ENCODE data around the gene STAT3.
"Not testable (repeated sequence)": the region's sequence is repeated elsewhere in the genome, so short reads cannot be mapped to it uniquely, and the experiment has no call there.

STAT3 gene

GRCh38 chr17:42316755-42317154 lies 71.5 kb downstream of the STAT3 start:
- no peak for DNase-seq (ENCODE audit: low read depth, low spot score)

DNA sequence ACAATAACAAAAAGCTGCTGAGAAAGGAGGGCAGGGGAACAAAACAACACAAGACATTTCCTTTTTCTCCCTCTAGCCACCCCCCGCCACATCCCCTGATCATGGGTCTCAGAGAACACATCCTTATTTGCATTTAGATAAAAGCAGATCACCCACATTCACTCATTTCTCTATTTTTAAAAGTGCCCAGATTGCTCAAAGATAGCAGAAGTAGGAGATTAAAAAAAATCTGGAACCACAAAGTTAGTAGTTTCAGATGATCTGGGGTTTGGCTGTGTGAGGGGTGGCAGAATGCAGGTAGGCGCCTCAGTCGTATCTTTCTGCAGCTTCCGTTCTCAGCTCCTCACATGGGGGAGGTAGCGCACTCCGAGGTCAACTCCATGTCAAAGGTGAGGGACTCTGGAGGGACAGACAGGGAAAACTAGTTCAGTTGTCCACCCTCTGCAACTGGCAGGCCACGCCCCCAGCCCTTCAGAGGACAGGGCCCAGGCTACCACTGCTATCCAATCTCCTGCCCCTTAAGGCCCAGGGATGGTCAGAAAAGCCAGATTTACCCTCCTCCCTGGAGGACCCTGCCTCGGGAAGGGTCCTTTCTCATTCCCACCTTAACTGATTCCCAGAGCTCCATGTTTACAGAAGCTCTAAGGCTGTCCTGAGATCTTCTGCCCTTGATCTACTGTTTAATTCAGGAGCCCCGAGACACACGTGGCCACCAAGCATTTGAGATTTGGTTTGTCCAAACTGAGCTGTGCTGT lies 72.7 kb downstream of the STAT3 start:
- no peak for DNase-seq (ENCODE audit: low read depth, low spot score)

- DNase-seq (ENCODE audit: low read depth, low spot score) = no peak
Measured at GRCh38 chr17:42313773-42314566, 74.3 kb downstream of the STAT3 start.

- DNase-seq (ENCODE audit: low read depth, low spot score) = no peak
Measured at GRCh38 chr17:42313389-42313772, 74.9 kb downstream of the STAT3 start.

- peak; percentile 50 for DNase-seq (ENCODE audit: low read depth, low spot score)
Measured at GRCh38 chr17:42312285-42313130, 75.7 kb downstream of the STAT3 start.

GRCh38 chr17:42312035-42312284 lies 76.3 kb downstream of the STAT3 start:
- no peak for DNase-seq (ENCODE audit: low read depth, low spot score)

GRCh38 chr17:42311240-42312034 lies 76.8 kb downstream of the STAT3 start:
- DNase-seq (ENCODE audit: low read depth, low spot score) = no peak

DNA sequence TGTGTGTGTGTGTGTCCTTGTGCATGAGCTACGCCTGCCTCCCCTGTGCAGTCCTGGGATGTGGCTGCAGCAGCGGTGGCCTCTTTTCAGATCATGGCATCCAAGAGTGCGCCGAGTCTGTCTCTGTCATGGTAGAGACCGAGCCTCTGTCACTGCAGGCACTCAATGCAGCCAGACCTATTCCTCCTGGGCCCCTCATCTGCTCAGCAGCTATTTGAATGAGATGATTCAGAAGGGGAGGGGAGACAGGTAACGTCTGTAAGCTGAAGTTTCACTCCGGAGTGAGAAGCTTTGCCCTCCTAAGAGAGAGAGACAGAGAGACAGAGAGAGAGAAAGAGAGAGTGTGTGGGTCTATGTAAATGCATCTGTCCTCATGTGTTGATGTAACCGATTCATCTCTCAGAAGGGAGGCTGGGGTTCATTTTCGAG lies 77.4 kb downstream of the STAT3 start:
- no peak for DNase-seq (ENCODE audit: low read depth, low spot score)

DNA sequence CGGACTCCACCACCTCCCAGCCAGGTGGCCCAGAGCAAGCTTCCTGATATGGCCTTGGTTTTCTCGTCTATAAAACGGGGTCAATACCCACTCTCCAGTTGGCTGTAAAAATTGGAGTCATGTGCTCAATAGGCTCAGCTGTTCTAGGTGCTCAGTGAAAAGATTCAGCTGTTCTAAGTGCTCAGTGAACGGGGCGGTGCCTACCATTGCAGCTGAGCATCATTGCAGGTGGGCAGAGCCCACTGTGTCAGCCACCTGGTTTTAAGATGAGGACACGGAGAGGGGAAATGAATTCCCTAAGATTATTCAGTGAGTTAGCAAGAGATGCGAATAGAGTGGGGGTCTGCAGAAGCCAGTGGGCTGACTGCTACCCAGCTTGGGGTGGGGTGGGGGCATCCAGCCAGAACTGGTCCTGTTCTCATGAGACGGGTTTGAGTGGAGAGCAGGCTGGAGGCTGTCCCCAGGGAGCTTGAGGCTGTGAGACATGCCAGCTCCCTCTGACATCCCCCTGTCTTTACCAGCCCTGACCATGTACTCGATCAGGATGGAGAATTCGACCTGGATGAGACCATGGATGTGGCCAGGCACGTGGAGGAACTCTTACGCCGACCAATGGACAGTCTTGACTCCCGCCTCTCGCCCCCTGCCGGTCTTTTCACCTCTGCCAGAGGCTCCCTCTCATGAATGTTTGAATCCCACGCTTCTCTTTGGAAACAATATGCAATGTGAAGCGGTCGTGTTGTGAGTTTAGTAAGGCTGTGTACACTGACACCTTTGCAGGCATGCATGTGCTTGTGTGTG lies 78.1 kb downstream of the STAT3 start:
- DNase-seq (ENCODE audit: low read depth, low spot score) = no peak

DNA sequence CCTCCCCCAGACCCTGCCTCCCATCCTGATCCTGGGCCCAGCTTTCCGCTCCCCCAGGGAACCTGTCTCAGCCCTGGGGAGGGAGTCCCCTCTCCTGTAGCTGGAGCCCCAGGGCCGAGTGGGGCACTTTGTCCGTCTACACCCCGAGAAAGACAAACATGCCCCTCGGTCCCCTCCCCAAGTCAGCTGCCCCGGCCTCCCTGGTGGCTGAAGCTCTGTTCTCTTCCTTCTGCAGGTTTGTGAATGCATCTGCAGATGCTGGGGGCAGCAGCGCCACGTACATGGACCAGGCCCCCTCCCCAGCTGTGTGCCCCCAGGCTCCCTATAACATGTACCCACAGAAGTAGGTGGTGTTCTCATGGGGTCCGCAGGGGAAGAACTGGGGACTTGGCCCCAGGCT lies 79.1 kb downstream of the STAT3 start:
- DNase-seq (ENCODE audit: low read depth, low spot score) = no peak

DNA sequence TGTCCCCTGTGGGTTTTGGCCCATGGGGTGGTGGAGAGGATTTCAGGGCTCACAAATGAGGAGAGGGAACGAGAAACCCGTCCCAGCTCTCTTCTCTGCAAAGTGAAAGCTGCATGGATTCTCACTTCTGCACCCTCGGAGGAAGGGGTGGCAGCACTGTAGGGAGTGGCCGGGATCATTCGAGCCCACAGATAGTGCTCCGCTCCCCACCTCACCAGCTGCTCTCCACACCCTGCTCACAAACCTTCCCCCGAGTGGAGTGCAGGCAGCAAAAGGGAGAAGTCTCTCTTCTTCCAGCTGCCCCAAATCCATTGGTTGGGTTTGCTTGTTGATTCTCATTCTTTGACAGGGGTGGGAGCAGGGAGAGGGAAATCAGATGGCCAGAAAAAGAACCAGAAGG lies 79.8 kb downstream of the STAT3 start:
- no peak for DNase-seq (ENCODE audit: low read depth, low spot score)

DNA sequence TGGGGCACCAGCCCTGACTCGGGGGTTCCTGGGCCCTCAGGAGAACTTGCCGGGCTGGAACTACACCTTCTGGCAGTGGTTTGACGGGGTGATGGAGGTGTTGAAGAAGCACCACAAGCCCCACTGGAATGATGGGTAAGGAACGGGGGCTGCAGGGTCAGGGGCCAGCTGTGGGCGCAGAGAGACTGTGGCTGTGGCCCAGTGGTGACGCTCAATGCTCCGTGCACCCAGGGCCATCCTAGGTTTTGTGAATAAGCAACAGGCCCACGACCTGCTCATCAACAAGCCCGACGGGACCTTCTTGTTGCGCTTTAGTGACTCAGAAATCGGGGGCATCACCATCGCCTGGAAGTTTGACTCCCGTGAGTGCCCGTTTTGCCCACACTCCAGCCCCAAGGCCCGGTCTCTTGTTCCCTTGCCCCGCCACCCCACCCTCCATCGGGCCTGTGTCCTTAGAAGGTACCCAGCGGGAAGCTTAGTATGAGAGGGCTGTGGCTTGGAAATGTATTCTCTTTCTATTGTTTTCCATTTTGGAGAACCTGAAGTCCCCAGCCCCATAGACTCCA lies 80.8 kb downstream of the STAT3 start:
- DNase-seq (ENCODE audit: low read depth, low spot score) = no peak

GRCh38 chr17:42306385-42306667 lies 81.9 kb downstream of the STAT3 start:
- no peak for DNase-seq (ENCODE audit: low read depth, low spot score)

- DNase-seq (ENCODE audit: low read depth, low spot score) = no peak
Measured at GRCh38 chr17:42305543-42306384, 82.5 kb downstream of the STAT3 start.

DNA sequence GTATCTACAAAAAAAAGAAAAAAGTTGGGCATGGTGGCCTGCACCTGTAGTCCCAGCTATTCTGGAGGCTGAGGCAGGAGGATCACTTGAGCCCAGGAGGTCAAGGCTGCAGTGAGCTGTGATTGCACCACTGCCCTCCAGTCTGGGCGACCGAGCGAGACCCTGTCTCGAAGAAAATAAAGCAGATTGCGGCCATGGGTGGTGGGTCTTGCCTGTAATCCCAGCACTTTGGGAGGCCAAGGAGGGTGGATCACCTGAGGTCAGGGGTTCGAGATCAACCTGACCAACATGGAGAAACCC lies 83.3 kb downstream of the STAT3 start:
- not testable (repeated sequence) for DNase-seq (ENCODE audit: low read depth, low spot score)

DNA sequence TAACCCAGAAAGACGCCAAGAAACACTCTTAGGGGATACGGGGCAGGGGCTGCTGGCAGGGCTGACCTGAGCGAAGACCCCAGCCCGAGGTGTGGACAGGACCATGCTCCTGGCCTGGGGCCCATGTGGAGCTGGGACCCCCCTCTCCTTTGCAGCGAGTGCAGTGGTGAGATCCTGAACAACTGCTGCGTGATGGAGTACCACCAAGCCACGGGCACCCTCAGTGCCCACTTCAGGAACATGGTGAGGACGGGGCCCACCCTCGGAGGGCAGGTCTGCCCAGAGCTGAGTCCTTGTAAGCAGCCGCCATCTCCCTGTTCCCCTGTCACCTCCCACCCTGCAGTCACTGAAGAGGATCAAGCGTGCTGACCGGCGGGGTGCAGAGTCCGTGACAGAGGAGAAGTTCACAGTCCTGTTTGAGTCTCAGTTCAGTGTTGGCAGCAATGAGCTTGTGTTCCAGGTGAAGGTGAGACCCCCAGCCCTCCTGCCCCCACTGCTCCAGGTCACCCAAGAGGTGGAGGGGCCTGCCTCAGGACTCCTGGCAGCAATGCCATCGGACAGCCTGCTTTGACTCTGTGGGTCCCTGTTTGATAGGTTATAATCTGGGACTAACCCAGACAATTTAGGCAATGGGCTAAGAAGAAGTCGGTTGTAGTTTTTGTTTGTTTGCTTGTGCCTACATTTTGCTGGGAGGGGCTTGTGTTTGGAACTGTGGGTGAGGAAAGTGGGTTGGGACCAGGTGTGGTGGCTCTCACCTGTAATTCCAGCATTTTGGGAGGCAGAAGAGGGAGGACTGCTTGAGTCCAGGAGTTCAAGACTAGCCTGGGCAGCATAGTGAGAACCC lies 83.8 kb downstream of the STAT3 start:
- DNase-seq (ENCODE audit: low read depth, low spot score) = no peak

GRCh38 chr17:42303694-42304093 lies 84.5 kb downstream of the STAT3 start:
- no peak for DNase-seq (ENCODE audit: low read depth, low spot score)

DNA sequence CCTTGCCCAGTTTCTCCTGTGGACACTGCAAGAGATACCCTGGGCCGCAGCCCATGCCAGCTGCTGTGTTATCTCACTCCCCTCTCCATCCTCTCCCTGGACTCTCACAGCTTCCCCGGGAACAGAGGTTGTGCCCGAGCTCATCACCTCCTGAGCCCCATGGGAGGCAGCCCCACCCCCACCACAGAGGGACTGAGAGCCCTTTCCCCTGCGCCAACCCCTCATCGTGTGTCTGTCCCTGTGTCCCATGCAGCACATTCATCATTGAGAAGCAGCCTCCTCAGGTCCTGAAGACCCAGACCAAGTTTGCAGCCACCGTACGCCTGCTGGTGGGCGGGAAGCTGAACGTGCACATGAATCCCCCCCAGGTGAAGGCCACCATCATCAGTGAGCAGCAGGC lies 87.2 kb downstream of the STAT3 start:
- no peak for DNase-seq (ENCODE audit: low read depth, low spot score)

- DNase-seq (ENCODE audit: low read depth, low spot score) = not testable (repeated sequence)
Measured at GRCh38 chr17:42299913-42300312, 88.3 kb downstream of the STAT3 start.
